ENCODE data around the gene TSPEAR. TPM values are rescaled to one million over a fixed set of nuclear protein-coding genes. Genes with fewer than 3 reads are reported as not detected.

TSPEAR gene
- total and polyA plus RNA-seq, 7 donors: not detected

DNA sequence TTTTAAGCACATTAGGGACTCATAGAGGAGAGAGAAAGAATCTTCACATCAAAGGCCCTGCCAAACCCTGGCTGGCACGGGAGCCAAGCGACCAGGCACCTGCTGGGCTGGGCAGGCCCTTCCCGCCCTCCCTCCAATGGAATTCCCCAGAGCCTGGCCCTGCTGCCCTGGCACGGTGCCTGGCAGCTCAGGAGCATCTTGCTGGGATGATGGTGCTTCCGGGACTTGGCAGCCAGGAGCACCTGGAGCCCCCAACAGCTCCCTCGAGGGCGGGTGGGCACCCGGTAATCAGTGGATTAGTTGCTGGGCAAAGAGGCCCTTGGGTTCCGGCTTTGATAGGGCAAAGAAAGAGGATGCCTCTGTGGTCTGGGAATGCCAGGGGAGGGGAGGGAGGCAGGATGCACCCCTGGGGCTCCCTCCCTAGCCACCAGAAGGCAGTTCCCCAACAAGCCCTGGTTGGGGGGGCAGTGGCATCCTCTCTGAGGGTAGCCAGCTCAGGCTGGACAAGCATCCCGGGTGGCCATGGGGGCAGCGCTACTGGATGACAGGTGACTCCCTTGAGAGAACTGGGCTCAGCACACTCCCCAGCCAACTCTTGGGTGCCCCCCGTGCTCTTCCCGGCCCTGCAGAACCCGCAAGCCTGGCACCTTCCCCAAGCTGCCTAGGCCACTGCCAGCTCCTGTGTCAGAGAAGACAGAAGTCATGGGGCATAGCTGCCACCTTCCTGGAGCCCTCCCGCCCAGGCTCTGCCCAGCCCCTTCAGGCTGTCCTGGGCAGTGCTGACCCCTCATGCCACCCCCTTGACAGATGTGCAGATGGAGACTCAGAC, 197.8 kb downstream of the TSPEAR start:
- H3K4me3 ChIP-seq: no peak overlapping the region
- no peaks in the 10 kb centered on the region for H3K9me3 ChIP-seq
- H3K36me3 ChIP-seq (ENCODE audit: insufficient read depth in 1 of 2, low read depth in 1 of 2): no peaks in the 10 kb centered on the region
- DNase-seq (peak in 1 of 2 donors; percentile 28), ATAC-seq (no peak)
- no peaks in the 10 kb centered on the region for H3K4me1 ChIP-seq
- 46 to 56% (median 50%) methylated on average over 14 to 15 of the region's 15 CpGs for WGBS, 3 donors
- peaks cover 0 to 46% (median 8%) of the 10 kb centered on the region in 3 donors for H3K27me3 ChIP-seq (ENCODE audit: insufficient read depth in 3 of 3, low read length in 2 of 3)
- TF ChIP-seq, protein P1, sequence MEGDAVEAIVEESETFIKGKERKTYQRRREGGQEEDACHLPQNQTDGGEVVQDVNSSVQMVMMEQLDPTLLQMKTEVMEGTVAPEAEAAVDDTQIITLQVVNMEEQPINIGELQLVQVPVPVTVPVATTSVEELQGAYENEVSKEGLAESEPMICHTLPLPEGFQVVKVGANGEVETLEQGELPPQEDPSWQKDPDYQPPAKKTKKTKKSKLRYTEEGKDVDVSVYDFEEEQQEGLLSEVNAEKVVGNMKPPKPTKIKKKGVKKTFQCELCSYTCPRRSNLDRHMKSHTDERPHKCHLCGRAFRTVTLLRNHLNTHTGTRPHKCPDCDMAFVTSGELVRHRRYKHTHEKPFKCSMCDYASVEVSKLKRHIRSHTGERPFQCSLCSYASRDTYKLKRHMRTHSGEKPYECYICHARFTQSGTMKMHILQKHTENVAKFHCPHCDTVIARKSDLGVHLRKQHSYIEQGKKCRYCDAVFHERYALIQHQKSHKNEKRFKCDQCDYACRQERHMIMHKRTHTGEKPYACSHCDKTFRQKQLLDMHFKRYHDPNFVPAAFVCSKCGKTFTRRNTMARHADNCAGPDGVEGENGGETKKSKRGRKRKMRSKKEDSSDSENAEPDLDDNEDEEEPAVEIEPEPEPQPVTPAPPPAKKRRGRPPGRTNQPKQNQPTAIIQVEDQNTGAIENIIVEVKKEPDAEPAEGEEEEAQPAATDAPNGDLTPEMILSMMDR (IDR thresholded peaks at IDR 0.05): no peak
- intact Hi-C loops (cut with DNase I): loop anchor here (5.0 to 10.0 kb wide), 3 partner anchors 281 to 421 kb away; no protein-coding TSS in a partner anchor
- no peak overlapping the region for H3K27ac ChIP-seq

DNA sequence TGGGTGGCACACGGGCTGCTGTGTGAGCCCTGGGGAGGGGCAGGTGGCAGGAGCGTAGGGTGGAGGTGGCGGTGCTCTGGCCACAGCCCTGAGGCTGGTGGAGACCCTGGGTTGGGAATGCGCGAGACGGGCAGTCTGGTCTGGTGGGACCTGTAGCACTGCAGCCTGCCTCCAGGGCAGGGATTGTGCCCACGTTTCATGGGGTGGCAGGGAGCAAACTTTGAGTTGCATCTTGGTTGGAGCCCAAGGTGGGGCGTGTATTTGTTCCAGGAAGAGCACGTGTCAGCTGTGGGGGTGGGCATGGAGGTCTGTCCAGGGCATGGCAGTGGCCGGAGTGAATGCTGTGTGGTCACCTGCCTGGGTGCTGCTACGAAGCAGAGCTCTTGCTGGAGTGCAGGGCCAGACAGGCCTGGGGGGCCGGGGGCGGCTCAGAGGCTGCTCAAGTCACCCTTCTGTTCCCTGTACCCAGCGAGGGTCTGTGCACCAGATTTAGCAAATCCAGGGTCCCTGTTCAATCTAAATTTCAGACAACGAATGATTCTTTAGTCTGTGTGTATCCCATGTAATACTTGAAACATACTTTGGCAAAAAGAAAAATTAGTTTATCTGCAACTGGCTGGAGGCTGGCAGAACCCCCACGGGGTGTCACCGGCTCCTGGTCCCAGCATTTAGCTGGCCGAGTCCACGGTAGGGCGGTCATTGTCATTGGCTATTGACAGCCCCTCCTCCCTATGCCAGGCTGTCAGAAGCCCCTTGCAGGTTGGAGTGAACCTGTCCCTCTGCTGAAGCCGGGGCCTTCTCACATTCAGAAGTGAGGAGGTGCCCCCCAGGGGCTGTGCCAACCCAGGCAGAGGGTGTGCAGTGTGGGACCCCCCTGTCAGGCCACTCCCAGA, 198.6 kb downstream of the TSPEAR start:
- DNase-seq: peak in 1 of 2 donors; percentile 26
- TF ChIP-seq, protein P1 (IDR thresholded peaks at IDR 0.05): no peak
- ATAC-seq: no peak
- no peaks in the 10 kb centered on the region for H3K9me3 ChIP-seq
- intact Hi-C loops (cut with DNase I): loop anchor here (5.0 to 10.0 kb wide), 3 partner anchors 282 to 422 kb away; no protein-coding TSS in a partner anchor
- no peak overlapping the region for H3K4me3 ChIP-seq
- no peaks in the 10 kb centered on the region for H3K36me3 ChIP-seq (ENCODE audit: insufficient read depth in 1 of 2, low read depth in 1 of 2)
- H3K27me3 ChIP-seq (ENCODE audit: insufficient read depth in 3 of 3, low read length in 2 of 3): peaks cover 0 to 55% (median 7%) of the 10 kb centered on the region in 3 donors
- WGBS, 3 donors: 62 to 67% (median 66%) methylated on average over 21 of the region's 21 CpGs
- H3K27ac ChIP-seq: no peak overlapping the region
- no peaks in the 10 kb centered on the region for H3K4me1 ChIP-seq

DNA sequence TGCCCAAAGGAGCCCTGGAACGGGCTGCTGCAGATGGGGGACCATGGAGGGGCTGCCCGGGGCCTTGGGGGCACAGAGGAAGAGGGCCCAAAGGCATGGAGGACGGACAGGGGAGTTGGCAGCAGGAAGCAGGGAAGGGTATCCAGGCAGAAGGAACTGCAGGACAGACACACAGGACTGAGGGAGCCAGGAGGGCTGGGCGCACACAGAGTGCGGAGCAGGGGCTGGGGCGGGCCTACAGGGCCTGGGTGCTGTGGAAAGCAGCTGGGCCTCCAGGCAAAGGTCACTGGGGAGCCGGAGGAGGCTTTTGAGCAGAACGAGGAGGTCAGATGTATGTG, 199.5 kb downstream of the TSPEAR start:
- TF ChIP-seq, protein P1 (IDR thresholded peaks at IDR 0.05): no peak
- no peaks in the 10 kb centered on the region for H3K9me3 ChIP-seq
- DNase-seq (peak in 1 of 2 donors; percentile 26), ATAC-seq (no peak)
- H3K36me3 ChIP-seq (ENCODE audit: insufficient read depth in 1 of 2, low read depth in 1 of 2): no peaks in the 10 kb centered on the region
- H3K4me1 ChIP-seq: no peaks in the 10 kb centered on the region
- no peak overlapping the region for H3K27ac ChIP-seq
- no peak overlapping the region for H3K4me3 ChIP-seq
- 72 to 76% (median 76%) methylated on average over 7 to 8 of the region's 8 CpGs for WGBS, 3 donors
- intact Hi-C loops (cut with DNase I): loop anchor here (5.0 to 10.0 kb wide), 3 partner anchors 283 to 423 kb away; no protein-coding TSS in a partner anchor
- peaks cover 0 to 63% (median 9%) of the 10 kb centered on the region in 3 donors for H3K27me3 ChIP-seq (ENCODE audit: insufficient read depth in 3 of 3, low read length in 2 of 3)

DNA sequence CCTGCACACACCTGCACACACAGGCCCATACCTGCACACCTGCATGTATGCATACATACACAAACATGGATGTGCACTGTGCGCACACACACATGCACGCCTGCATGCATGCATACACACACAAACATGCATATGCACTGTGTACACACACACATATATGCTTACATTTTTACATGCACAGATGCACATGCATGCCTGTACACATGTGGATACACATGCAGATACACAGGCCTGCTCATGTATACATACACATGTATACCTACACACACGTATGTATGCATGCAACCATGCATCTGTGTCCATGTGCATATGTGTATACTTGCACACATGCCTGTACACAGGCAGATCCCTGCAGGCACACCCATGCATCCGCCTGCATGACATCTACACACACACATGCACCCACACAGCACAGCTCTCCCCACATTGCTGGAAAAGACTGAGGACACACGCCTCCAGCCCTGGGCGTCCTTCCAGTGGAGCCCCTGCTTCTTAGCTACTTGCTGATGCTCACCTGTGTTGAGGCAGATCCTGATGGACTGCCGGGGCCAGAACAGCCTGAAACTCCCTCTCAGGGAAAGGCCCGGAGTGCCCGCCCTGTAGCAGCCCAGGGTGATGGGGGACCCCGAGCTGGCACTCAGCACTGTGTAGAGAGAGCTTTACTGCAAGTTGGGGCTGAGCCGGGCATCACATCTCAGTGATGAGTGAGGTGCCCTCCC, 200.0 kb downstream of the TSPEAR start:
- Histone ChIP-seq H3K4me1 (no peaks in the 10 kb centered on the region), H3K9me3 (no peaks in the 10 kb centered on the region), H3K27ac (no peak overlapping the region), H3K4me3 (no peak overlapping the region), H3K27me3 (ENCODE audit: insufficient read depth in 3 of 3, low read length in 2 of 3) (peaks cover 0 to 63% (median 10%) of the 10 kb centered on the region in 3 donors), H3K36me3 (ENCODE audit: insufficient read depth in 1 of 2, low read depth in 1 of 2) (no peaks in the 10 kb centered on the region)
- DNase-seq (no peak), ATAC-seq (no peak)
- WGBS, 3 donors: 78 to 89% (median 83%) methylated on average over 11 of the region's 11 CpGs
- TF ChIP-seq, protein P1 (IDR thresholded peaks at IDR 0.05): no peak
- intact Hi-C loops (cut with DNase I): loop anchor here (5.0 to 10.0 kb wide), 3 partner anchors 283 to 423 kb away; no protein-coding TSS in a partner anchor

Measured in psoas muscle (tissue), 8 donors.